Breast epithelium (tissue), 4 donors: ENCODE data around the gene SP9. TPM values are rescaled to one million over a fixed set of nuclear protein-coding genes. Genes with fewer than 3 reads are reported as not detected.

Source experiments
- DNase-seq, 2 donors: peaks; one replicate each; pipeline ENCODE4 v3.0.0-alpha.2; 2019; ENCODE audit warnings: low spot score in 2 of 2
- H3K27ac ChIP-seq, 2 donors: fragments of 200-600 bp; sonication (generic) in 1 of 2; one replicate each; pipeline ENCODE4 v1.5.1; 2016 to 2019; ENCODE audit warnings: mild to moderate bottlenecking in 1 of 2
- H3K27me3 ChIP-seq, 2 donors: fragments of 200-600 bp; sonication (generic) in 1 of 2; one replicate each; pipeline versions ENCODE4 v1.5.1 to v1.6.0; 2017 to 2019; ENCODE audit warnings: control low read depth in 1 of 2, mild to moderate bottlenecking in 1 of 2
- H3K36me3 ChIP-seq: fragments of 200-600 bp; one replicate; pipeline ENCODE4 v1.5.1; 2019
- H3K4me1 ChIP-seq, 2 donors: fragments of 200-600 bp; sonication (generic); one replicate each; pipeline ENCODE4 v1.5.1; 2016 to 2019; ENCODE audit warnings: control low read depth in 1 of 2
- H3K4me3 ChIP-seq, 3 donors: fragments of 200-600 bp; sonication (generic); 1 replicate in 2 of 3; 2 replicates in 1 of 3; pipeline ENCODE4 v1.5.1; 2016 to 2019; ENCODE audit warnings: mild to moderate bottlenecking in 3 of 3, moderate library complexity in 2 of 3
- H3K9me3 ChIP-seq, 2 donors: fragments of 200-600 bp; sonication (generic) in 1 of 2; one replicate each; pipeline ENCODE4 v1.5.1; 2016 to 2019; ENCODE audit warnings: control low read depth in 1 of 2
- CTCF ChIP-seq, 3 donors: fragments of 450-650 bp; IDR thresholded peaks; one replicate each; pipeline ENCODE4 v1.5.1; 2016 to 2017; ENCODE audit warnings: antibody characterized with exemption in 3 of 3, mild to moderate bottlenecking in 3 of 3, moderate library complexity in 3 of 3
- POLR2A ChIP-seq: fragments of 450-650 bp; IDR thresholded peaks from one replicate; pipeline ENCODE4 v1.6.1; 2016; ENCODE audit warnings: antibody characterized with exemption, mild to moderate bottlenecking, moderate library complexity
- POLR2AphosphoS5 ChIP-seq, 3 donors: sonication (generic); formaldehyde crosslinking; IDR thresholded peaks; one replicate each; pipeline ENCODE4 v1.6.1; 2017; ENCODE audit warnings: antibody characterized with exemption in 3 of 3
- intact Hi-C: fragments of 100-400 bp; cut with DNase I; formaldehyde crosslinking; loops from one replicate; pipeline ENCODE4 v1.15.1; 2023; ENCODE audit warnings: low total_unique reads
- total RNA-seq, 3 donors: library from RNA; depleted of rRNA; stranded (reverse); fragments of >200 nt; gene quantifications; one replicate each; pipeline ENCODE4 v1.1.0, GENCODE V29; 2016

Gene SP9
- total RNA-seq, 3 donors from 2014 or later, result 0.33 to 0.80 TPM; not detected in 1

GRCh38 chr2:174333017-174333371, 1.8 kb upstream of the SP9 start:
- H3K36me3 ChIP-seq, result no peaks in the 10 kb centered on the region
- intact Hi-C loops, result no loop called here
- TF ChIP-seq POLR2A, result no peak
- TF ChIP-seq CTCF (IDR thresholded peaks at IDR 0.05), result no peak
- TF ChIP-seq POLR2AphosphoS5 (IDR thresholded peaks at IDR 0.05), result no peak
- peaks cover 0 to 10% of the 10 kb centered on the region in 2 donors for H3K4me1 ChIP-seq
- H3K9me3 ChIP-seq, result no peaks in the 10 kb centered on the region
- H3K4me3 ChIP-seq, result peak overlapping the region in 1 of 3 donors; percentile 58
- no peak overlapping the region for H3K27ac ChIP-seq
- peaks cover 12 to 99% of the 10 kb centered on the region in 2 donors for H3K27me3 ChIP-seq
- DNase-seq, result no peak

- peak overlapping the region in 1 of 3 donors; percentile 58 for H3K4me3 ChIP-seq
- H3K27me3 ChIP-seq, result peaks cover 8 to 99% of the 10 kb centered on the region in 2 donors
- H3K36me3 ChIP-seq, result no peaks in the 10 kb centered on the region
- DNase-seq, result no peak
- no peak overlapping the region for H3K27ac ChIP-seq
- no peaks in the 10 kb centered on the region for H3K9me3 ChIP-seq
- intact Hi-C loops, result no loop called here
- H3K4me1 ChIP-seq, result peaks cover 0 to 10% of the 10 kb centered on the region in 2 donors
- TF ChIP-seq POLR2AphosphoS5 (IDR thresholded peaks at IDR 0.05), result no peak
- no peak for TF ChIP-seq CTCF (IDR thresholded peaks at IDR 0.05)
- no peak for TF ChIP-seq POLR2A
Observed at GRCh38 chr2:174333372-174334277, 1.1 kb upstream of the SP9 start.

GRCh38 chr2:174334278-174334715, 457 bp upstream of the SP9 start:
- intact Hi-C loops, result no loop called here
- Histone ChIP-seq H3K9me3 (no peaks in the 10 kb centered on the region), H3K36me3 (no peaks in the 10 kb centered on the region), H3K4me3 (peak overlapping the region in 1 of 3 donors; percentile 58), H3K4me1 (peaks cover 0 to 10% of the 10 kb centered on the region in 2 donors), H3K27ac (no peak overlapping the region), H3K27me3 (peaks cover 6 to 99% of the 10 kb centered on the region in 2 donors)
- DNase-seq, result no peak
- TF ChIP-seq POLR2AphosphoS5 (IDR thresholded peaks at IDR 0.05) (no peak), POLR2A (no peak), CTCF (IDR thresholded peaks at IDR 0.05) (no peak)

- DNase-seq, result no peak
- intact Hi-C loops, result no loop called here
- Histone ChIP-seq H3K36me3 (no peaks in the 10 kb centered on the region), H3K4me1 (peaks cover 0 to 10% of the 10 kb centered on the region in 2 donors), H3K27me3 (peaks cover 9 to 99% of the 10 kb centered on the region in 2 donors), H3K9me3 (no peaks in the 10 kb centered on the region), H3K4me3 (peak overlapping the region; percentile 28 to 58 (median 38)), H3K27ac (peak overlapping the region in 1 of 2 donors; percentile 28)
- TF ChIP-seq CTCF (IDR thresholded peaks at IDR 0.05), result no peak
- no peak for TF ChIP-seq POLR2AphosphoS5 (IDR thresholded peaks at IDR 0.05)
- TF ChIP-seq POLR2A, result no peak
Observed at GRCh38 chr2:174335254-174335987, 667 bp downstream of the SP9 start.
